DND-41 (cell line): Measurements from ENCODE around the gene GPR160.

ENCODE experiments used
- CTCF ChIP-seq: IDR thresholded peaks from 2 replicates; pipeline ENCODE4 v1.5.1; 2012; ENCODE audit warnings: borderline replicate concordance, low read length, moderate library complexity, mild to moderate bottlenecking; ENCODE audit not compliant: poor library complexity, severe bottlenecking; ENCODE audit errors: extremely low read depth
- EZH2 ChIP-seq: IDR thresholded peaks from 3 replicates; pipeline ENCODE4 v1.6.1; 2012; ENCODE audit warnings: borderline replicate concordance, low read depth, mild to moderate bottlenecking, moderate library complexity, low read length, inconsistent platforms; ENCODE audit not compliant: severe bottlenecking

- no peak for TF ChIP-seq CTCF
- TF ChIP-seq EZH2 = no peak
These were observed 25.0 kb upstream of the GPR160 start for GRCh38 chr3:170012683-170013400.
